GM18498 (cell line): ENCODE results near the gene BMPER.

ENCODE experiments used
- ATAC-seq: cut with Tn5 transposase; IDR thresholded peaks from one replicate; pipeline ENCODE4 v1.9.1; 2021; ENCODE audit warnings: mild to moderate bottlenecking, moderate library complexity; ENCODE audit not compliant: unreplicated experiment

Gene BMPER

GRCh38 chr7:33905389-33906032 is at the start of gene BMPER:
BMPER (plus strand) TSS chr7:33905539; CDS start chr7:33905614, 75 bp downstream.
- no peak for ATAC-seq

- no peak for ATAC-seq
These were observed 43.4 kb upstream of the BMPER start for GRCh38 chr7:33861947-33862346.

- no peak for ATAC-seq
These were observed 42.2 kb upstream of the BMPER start for GRCh38 chr7:33862946-33863814.

GRCh38 chr7:33868166-33868565 is 37.2 kb upstream of the BMPER start:
- no peak for ATAC-seq

- no peak for ATAC-seq
These were observed 36.2 kb upstream of the BMPER start for GRCh38 chr7:33869176-33869575.

- ATAC-seq: no peak
These were observed 35.2 kb upstream of the BMPER start for GRCh38 chr7:33870120-33870519.

- ATAC-seq: no peak
These were observed 32.5 kb upstream of the BMPER start for GRCh38 chr7:33872870-33873269.

- ATAC-seq: no peak
These were observed 31.8 kb upstream of the BMPER start for GRCh38 chr7:33873518-33873917.

- no peak for ATAC-seq
These were observed 31.2 kb upstream of the BMPER start for GRCh38 chr7:33873981-33874750.

- ATAC-seq: no peak
These were observed 30.4 kb upstream of the BMPER start for GRCh38 chr7:33874943-33875342.

GRCh38 chr7:33876596-33877274 is 28.6 kb upstream of the BMPER start:
- no peak for ATAC-seq

GRCh38 chr7:33880787-33881186 is 24.6 kb upstream of the BMPER start:
- no peak for ATAC-seq

- ATAC-seq: no peak
These were observed 24.0 kb upstream of the BMPER start for GRCh38 chr7:33881316-33881715.

- no peak for ATAC-seq
These were observed 23.1 kb upstream of the BMPER start for GRCh38 chr7:33882040-33882837.

- ATAC-seq: no peak
These were observed 22.2 kb upstream of the BMPER start for GRCh38 chr7:33882950-33883670.

GRCh38 chr7:33883671-33883965 is 21.7 kb upstream of the BMPER start:
- no peak for ATAC-seq

GRCh38 chr7:33885290-33886148 is 19.8 kb upstream of the BMPER start:
- no peak for ATAC-seq

- ATAC-seq: no peak
These were observed 19.2 kb upstream of the BMPER start for GRCh38 chr7:33886149-33886623.
